SK-N-DZ (cell line): ENCODE data around the gene SPATA6. TPM values are rescaled to one million over a fixed set of nuclear protein-coding genes. Genes with fewer than 3 reads are reported as not detected.
"Not testable (repeated sequence)": the region's sequence is repeated elsewhere in the genome, so short reads cannot be mapped to it uniquely, and the experiment has no call there.

Experiments
- DNase-seq: peaks from one replicate; pipeline ENCODE4 v3.0.0-alpha.2; 2015; ENCODE audit warnings: low spot score
- polyA plus RNA-seq, 2 experiments: library from polyadenylated mRNA; depleted of rRNA; stranded (reverse); fragments of >200 nt; gene quantifications; 2 replicates each; pipeline ENCODE4 v1.2.3, GENCODE V29; 2014

The SPATA6 gene
- polyA plus RNA-seq (2014; cell fraction: cytosol; rRNA removed), result 3.1 and 3.8 TPM in 2 replicates
- polyA plus RNA-seq (2014; cell fraction: nucleus; rRNA removed), result 4.0 and 5.9 TPM in 2 replicates

DNA sequence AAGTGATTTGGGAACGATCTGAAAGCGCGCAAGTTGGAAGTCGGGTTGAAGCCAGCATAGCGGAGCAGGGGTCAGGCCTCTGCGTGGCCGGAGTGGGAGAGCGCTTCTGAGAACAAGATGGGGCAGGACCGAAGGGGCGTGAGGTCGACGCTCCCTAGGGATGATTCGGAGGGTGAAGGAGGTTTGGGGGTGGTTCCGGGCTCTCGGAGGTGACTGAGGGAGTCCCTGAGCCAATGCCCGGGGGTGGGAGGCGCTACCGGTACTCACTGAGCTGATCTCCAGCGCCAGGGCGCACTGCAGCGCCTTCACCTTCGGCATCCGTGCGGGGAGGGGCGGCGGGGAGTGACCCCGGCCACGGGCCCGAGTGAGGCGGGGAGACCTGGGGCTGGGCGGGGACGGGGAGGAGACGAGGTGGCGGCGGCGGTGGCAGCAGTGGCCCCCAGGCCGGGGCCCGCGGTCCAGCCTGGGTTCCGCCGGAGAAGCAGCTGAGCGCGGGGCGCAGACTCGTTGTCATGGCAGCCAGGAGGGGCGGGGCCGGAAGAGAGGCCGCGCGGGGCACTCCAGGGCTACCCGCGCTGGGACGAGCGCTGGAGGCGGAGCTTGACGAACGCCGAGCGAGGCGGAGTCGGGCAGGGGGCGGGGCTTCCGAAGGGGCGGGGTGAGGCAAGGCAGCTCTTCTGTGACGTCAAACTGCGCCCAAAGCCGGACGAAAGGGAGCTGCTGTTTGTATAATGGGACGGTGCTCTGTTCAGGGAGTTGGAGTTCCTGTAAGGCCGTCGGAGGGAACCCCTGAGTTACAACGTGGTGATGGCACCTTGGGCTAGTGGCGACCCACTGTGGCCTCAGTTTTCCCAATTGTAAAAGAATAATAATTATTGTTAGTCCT is at the start of gene SPATA6:
TSS of gene SPATA6 (minus strand) at position 514 of the 886 bp plus-strand sequence. CDS start at position 318, 196 bp downstream.
- peak; percentile 86 for DNase-seq

DNA sequence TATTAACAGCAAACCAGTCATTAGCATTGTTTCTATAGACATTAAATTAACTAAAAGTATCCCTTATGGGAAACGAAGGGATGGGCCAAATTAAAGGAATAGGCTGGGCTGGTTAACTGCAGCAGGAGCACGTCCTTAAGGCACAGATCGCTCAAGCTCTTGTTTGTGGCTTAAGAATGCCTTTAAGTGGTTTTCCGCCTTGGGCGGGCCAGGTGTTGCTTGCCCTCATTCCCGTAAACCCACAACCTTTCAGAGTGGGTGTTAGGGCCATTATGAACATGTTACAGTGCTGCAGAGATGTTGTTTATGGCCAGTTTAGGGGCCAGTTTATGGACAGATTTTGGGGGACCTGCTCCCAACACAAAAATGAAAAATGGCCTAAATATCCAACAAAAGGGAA is 47.9 kb upstream of the SPATA6 start:
- not testable (repeated sequence) for DNase-seq

DNA sequence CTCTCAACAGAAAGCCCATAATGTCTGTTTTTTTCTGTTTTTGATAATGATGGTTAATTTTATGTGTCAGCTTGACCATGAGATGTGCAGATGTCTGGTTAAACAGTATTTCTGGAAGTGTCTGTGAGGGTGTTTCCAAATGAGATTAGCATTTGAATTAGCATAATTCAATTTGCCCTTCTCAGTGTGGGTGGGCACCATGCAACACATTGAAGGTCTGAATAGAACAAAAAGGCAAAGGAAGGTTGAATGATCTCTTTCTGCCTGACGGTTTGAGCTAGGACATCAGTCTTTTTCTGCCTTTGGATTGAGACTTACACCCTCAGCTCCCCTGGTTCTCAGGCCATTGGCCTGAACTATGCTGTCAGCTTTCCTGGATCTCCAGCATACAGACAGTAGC is 34.9 kb upstream of the SPATA6 start:
- DNase-seq, result no peak

DNA sequence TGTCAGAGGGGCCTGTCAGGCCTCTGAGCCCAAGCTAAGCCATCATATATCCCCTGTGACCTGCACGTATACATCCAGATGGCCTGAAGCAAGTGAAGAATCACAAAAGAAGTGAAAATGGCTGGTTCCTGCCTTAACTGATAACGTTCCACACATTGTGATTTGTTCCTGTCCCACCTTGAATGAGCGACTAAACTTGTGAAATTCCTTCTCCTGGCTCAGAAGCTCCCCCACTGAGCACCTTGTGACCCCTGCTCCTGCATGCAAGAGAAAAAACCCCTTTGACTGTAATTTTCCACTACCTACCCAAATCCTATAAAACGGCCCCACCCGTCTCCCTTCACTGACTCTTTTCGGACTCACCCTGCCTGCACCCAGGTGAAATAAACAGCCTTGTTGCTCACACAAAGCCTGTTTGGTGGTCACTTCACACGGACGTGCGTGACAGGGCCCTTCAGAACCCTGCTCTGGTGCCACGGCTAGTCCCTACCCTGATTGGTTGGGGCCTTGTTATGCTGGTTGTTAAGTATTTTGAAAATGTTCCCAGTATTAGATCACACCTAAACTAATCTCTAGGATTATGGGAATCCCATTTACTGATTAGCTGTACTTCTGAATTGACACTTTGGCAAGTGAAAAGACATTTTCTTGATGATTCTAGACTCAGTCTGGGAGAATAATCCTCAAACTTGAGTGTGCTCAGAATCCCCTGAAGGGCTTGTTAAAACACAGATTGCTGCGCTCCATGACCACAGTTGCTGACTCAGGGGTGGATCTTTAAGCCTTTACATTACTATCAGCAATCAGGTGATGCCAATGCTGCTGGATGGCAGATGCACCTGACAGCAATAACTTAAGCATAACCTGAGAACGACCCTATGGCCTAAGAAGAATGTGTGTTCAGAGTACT is 28.8 kb upstream of the SPATA6 start:
- no peak for DNase-seq

DNA sequence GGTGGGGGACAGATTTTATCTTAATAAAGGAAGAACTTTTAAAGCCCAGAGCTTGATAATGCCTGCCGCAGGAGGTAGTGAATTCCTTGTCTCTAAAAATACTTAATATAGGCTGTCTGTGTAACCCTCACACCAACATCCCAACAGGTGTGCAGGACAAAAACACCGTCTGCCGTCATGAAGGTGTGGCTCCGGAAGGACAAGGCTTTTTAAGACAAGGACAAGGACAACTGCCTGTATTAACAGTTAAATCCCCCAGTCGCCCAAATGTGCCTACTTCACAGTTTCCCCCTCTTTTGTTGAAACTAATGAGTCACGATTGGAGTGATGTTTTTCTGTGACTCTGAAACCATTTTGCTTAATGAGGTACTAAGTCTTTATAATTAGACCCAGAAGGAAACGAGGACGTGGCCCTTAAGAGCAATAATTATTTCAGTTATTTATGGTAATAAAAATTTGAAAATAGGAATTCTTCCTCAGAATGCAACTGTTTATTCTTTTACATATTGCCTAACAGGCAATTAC is 27.3 kb upstream of the SPATA6 start:
- DNase-seq, result no peak

DNA sequence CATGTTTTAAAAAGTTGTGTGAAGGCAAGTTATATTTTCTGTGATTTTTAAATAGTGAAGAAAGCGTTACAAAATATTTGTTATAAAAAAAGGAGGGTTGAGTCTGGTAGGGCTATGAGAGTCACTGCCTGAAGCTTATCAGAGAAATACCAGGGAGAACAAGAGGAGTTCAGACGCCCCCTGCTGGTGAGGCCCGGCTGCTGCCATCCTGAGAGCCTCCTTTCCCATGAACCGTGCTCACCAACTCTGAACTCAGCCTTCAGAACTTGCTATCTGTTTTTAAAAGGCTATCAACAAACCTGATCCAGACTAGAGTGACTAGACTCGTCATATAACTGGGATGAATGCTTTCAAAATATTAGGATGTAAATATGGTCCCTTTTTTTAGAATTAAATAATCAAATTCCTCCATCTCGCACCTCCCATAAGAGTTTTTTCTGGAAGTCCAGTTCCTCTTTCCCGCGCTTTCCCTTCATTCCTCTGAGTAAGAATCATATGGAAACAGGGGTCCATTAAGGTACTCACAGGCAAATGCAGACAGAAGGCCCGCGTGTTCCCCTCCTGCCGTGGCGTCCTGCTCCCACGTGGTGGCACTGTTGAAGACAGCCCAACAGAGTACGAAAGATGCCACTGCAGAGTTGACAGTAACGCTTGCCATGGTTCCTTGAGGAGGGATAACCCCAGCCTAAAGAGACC is 26.2 kb upstream of the SPATA6 start:
- DNase-seq, result peak; percentile 76

DNA sequence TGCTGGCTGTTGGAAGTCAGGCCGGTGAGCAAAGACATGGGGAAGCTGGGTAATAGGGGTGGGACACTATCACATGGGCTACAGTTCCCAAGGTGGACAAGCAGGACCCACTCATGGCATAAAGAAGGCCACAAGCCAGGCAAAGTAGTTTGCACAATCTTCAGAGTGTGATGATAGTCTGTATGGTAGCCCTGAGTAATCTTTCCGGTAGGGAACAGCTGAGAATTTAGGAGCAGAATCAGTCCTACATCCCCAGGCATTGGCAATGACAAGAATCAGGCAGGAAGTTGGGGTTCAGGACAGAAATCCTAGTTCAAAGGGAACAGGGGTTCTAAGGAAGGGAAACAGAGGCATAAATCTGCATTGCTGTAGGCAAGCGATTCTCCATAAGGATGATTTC is 23.9 kb upstream of the SPATA6 start:
- DNase-seq, result no peak

DNA sequence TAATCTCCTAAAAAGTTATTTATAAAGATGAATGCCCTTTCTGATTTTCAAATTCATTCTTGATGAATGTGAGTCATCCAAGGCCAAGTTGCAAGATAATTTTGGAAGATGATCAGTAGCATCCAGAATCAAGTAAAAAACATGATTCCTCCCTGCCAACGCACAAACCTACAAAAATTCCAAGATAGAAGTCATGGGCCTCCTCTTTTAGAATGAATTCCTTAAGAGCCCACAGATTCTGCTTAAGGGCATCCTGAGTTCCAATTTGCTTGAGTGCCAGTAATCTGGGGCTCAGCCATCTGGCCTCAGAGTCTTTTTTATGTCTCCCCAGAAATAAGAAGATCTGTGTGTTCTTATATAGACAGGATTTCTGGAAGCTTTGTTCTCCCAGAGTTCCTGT is 23.2 kb upstream of the SPATA6 start:
- no peak for DNase-seq

DNA sequence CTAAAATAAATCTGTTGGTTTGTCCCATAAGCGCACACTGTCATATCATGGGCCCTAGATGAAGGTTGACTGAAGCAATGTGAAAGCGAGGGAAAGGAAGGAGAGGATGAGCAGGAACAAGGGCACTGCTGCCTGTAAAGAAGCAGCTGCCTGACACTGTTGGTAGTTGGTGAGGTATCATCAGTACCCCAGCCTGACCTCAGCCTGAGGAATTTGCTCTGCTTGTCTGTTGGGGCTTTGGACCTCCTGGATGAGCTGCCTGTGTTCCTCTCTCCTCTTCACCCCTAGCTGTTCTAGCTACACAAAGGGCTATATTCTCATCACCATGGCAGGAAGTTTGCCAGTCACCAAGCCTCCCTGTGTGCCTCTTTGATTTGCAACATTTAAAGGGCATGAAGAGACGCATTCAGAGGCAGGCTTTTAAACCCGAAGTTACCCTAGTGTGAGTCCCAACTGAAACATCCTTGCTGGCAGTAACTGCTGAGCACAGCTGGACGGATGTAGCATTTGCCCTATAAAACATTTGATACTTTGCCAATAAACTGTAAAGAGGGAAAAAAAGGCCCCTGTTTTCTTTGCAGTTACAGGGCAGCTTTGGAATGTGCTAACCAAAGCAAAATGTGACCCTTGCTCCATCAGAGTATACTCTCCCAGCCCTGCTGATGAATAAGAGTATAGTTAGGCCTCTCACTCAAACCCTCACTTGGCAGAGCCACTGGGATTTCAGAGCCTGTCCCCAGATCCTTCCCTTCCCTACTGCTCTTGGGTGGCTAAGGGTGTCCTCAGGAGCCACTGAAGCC is 22.2 kb upstream of the SPATA6 start:
- no peak for DNase-seq

DNA sequence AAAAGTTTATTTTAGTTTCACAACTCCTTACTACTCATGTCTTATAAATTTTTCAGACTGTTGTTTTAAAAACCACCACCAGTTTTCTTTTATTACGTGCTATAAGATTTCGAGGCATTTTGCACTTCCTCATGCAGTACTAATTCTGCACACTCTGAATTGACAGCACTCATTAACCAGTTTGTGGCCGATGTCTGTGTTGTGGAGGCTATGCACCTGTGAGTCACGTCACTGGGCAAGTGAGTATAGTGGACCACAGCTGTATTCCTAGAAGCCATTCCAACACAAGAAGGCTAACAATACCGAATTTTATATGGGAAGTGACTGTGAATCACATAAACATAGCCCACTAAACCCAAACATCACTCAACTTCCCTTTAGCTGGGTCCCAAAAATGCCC is 21.0 kb upstream of the SPATA6 start:
- no peak for DNase-seq

DNA sequence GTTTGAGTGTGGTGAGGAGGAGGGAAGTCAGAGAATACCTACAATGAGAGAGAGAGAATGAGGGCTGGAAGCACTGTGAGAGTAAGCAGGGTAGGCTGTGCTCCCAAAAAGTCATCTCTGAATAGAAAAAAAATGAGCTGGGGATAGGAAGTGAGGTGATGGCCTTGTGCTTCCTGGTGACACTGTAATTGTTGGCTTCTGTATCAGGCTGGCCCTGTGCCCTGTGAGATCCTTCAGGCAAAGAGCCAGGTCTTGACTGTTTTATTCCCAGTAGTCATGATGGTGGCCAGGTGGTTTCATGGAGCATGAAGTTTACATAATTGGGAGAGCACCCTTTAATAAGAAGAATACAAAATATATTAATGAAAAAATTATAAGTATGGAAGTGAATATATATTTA is 20.4 kb upstream of the SPATA6 start:
- DNase-seq, result no peak

DNA sequence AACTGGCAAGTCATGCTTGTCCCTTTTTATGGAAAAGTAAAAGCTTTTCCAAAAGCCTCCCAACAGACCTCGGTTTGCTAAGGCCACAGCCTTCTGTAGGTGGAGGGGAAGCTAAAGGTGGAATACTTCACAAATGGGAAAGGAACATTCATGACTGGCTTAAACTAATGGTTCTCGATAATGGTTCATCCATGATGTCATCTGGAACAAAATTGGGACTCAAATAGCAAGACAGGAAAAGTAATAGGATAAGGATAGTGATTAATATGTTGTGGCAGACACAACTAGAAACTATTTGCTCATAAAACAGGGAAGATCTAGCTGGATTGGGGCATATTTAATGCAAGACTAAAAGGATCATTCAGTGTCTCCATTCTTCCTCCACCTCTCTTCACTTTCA is 16.7 kb upstream of the SPATA6 start:
- DNase-seq, result no peak

DNA sequence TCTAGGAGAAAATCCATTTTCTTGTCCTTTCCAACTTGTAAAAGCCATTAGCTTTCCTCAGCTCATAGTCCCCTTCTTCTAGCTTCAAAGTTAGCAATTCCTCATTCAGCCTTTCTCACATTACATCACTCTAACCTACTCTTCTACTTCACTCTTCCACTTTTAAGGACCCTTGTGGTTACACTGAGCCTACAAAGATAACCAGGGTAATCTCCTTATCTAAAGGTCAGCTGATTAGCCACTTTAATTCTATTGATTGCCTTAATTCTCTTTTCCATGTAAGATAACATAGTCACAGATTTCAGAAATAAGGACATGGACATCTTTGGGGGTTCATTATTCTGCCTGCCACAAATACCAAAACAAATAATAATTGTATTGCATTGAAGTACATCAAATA is 8.5 kb upstream of the SPATA6 start:
- DNase-seq, result no peak

DNA sequence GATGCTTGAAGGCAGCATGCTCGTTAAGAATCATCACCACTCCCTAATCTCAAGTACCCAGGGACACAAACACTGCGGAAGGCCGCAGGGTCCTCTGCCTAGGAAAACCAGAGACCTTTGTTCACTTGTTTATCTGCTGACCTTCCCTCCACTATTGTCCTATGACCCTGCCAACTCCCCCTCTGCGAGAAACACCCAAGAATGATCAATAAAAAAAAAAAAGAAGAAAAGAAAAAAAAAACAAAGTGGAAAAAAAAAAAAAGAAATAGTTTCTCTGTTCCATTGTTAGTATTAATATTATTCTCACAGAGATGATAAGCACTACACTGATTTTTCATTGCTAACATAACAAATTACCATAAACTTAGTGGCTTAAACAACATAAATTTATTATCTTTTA is 8.0 kb upstream of the SPATA6 start:
- not testable (repeated sequence) for DNase-seq

DNA sequence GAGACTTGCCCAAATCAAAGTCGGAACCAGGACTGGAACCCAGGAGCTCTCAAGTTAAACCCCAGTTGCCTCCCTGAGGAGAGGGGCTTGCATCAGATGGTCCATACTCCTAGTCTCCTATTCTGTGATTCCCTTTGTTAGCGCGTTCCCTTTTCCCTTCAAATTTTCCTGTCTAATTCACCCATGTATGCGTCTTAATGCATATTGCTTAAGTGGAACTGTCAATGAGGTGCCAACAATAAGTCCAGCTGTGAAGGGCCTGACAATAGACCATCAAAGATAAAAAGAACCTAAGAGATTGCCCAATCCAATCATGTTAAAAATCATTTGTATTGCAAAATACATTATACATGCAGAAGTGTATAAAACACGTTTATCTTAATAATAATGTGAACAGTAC is 634 bp upstream of the SPATA6 start:
- no peak for DNase-seq

DNA sequence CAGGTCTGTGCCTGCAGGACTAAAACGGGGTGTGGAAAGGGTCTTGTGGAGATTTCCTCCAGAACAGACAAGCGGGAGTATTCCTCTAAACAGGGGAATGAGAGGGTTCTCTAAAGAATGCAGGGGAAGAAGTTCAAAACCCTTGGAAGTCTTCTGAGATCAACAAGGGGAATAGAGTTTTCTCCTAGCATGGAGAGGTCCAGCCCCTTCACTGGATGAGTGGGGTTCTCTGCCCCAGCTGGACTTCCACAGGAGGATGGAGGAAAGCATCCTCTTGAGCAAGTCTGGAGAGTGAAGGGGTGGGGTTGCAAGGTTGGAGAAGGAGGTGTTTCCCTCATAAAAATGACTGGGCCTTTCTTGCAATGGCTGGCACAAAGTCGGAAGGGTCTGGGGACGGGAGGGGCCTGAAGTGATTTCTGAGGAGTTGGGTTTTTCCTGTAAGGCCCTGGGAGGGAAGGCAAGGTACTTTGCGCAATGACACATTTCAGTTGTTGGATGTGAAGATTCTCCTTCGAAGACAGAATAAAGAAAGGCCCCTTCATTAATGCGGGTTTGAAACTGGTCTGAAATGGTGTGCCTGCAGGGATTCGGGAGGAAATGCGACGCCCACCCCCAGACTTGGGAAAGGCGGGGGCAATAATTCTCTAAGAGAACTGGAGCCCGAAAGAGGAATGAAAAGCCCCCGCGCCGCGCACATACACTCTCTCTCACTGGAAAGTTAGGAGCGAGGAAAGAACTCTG is 884 bp downstream of the SPATA6 start:
- DNase-seq, result peak; percentile 11

DNA sequence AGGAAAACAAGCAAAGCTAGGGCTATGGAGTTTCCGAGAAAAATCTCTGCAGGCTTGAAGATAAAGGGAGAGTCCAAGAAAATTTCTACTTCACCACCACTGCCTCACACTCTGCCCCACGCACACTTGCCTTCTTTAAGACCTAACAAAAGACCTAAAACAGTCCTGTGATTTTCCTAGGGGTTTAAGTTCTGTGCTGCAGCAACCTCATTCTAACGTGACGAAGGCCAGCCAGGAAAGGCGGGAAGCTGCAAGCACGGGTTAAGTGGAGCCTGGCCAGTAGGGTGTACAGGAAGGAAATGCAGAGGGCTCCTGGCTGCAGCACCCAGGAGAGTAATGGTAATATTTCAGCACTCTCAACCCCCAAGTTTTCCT is 1.5 kb downstream of the SPATA6 start:
- DNase-seq, result peak; percentile 47

DNA sequence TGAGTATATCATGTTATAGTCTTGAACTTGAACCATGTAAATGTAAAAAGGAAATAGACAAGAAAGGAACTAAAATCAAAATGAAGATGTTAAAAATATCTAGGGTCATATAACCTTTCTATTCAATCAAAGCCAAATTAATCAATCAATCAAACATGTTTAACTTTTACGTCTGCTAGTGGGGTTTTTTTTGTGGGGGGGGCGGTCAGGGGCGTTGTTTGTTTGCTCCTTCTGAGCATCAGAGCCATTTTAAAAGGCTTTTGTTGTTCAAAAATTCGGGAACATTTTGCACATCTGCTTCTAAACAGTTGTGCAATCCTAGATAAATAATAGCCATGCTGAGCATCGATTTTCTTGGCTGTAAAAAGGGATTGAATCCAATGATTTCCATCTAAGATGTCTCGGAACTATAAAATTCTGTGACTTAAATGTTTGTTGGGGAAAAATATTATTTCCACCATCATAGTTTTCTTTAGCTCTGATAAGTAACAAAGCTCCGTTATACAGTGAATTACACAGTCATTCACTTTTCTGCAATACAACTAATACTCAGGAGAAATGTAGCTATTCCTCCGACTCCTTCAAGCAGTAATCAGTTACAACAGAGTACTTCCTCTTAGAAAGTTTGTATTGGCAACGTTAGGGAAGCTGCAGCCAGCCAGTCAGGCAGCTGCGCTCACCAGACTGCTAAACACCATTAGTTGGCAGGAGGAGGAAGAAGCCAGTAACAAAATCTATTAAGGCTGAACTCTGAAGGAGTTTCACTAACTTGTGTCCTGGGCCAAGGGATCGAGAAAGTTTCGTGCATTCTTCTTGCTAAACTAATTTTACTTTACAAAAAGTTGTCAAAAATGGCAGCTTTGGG is 2.2 kb downstream of the SPATA6 start:
- DNase-seq, result no peak

DNA sequence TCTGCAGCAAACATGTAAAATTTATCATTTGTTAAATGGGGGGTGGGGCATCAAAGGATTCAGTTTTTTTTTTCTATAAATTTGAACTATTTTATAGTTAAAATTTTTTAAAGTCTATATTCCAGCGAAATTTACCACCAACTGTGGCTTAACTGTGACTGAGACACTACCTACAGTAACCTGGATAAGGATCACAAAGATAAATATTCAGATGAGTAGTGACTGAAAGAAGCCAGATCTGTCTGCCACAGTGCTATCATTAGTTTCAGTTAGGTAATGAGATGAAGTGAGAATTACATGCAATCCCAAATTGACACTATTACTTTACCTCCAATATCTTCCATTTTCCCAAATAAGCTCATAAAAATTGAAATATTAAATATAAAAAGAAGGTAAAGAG is 5.4 kb downstream of the SPATA6 start:
- DNase-seq, result no peak
